GM21529 (cell line): Measurements from ENCODE around the gene E2F1.
"Not testable (repeated sequence)": the region's sequence is repeated elsewhere in the genome, so short reads cannot be mapped to it uniquely, and the experiment has no call there.

Source experiments
- ATAC-seq: cut with Tn5 transposase; IDR thresholded peaks from one replicate; pipeline ENCODE4 v1.9.1; 2021; ENCODE audit not compliant: unreplicated experiment

The E2F1 gene

DNA sequence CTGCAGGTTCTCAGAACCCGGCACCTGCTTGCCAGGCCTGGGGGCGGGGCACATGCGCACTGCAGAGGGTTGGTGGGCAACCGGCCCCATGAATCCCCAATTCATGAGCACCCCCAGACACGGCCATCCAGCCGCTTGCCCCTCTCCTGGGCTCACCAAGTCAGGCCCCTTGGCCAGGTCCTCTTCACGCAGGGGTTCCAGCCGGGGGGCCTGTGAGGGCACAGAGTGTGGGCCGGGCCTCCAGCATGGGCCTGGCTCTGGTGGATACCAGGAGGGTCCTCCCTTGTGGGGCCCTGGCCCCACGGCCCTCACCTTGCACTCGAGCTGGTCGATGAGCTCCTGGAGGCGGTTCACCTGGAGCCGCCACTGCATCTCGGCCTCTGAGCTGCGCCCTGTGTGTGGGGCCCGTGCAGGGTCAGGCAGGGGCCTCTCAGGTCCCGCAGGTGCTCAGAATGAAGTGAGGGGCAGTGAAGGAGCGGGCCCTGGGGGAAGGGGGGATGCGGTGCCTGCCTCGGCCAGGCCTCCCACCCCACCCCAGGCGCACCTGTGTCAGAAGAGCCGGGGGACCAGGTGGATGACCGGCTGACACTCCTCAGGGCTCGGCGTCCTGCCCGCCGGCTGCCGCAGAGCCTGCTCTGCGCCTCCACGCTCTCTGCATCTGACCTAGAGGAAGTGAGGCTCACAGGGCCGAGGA, 26.7 kb downstream of the E2F1 start:
- no peak for ATAC-seq

GRCh38 chr20:33658929-33659328, 27.3 kb downstream of the E2F1 start:
- ATAC-seq: no peak

DNA sequence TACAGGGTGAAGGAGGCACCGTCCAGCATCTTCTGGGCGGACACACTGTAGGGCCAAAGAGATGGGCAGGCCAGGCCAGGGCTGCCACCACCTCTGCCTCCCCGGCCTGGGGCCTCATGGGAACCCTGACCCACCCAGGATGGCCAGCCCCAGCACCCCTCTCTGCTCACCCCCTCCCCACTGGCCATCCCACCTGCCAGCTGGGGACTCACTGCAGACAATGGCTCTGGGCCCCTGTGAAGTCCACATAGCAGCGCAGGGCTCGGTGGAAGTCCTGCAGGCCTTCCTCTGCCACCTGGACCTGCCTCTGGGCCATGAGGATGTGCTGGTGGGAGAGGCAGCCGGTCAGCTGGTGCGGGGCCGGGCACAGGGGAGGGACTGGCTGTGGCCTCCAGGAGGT, 27.7 kb downstream of the E2F1 start:
- ATAC-seq: no peak

DNA sequence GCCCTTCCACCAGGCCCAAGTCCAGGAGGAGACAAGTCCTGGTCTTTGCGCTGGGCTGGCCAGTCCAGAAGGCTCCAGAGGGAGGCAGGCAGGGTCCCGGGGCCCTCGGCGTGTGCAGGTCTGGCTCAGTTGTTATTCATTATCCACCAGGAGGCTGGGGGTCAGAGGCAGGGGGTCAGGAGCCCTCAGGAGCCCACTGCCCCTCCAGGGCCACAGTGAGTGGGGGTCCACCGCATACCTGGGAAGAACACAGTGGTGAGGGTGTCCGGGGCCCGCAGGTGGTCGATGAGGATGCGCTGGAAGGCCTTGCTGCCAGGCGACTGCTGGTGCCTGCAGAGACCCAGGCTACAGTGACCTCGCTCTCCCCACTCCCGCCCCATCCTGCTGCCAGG, 28.5 kb downstream of the E2F1 start:
- ATAC-seq: no peak

DNA sequence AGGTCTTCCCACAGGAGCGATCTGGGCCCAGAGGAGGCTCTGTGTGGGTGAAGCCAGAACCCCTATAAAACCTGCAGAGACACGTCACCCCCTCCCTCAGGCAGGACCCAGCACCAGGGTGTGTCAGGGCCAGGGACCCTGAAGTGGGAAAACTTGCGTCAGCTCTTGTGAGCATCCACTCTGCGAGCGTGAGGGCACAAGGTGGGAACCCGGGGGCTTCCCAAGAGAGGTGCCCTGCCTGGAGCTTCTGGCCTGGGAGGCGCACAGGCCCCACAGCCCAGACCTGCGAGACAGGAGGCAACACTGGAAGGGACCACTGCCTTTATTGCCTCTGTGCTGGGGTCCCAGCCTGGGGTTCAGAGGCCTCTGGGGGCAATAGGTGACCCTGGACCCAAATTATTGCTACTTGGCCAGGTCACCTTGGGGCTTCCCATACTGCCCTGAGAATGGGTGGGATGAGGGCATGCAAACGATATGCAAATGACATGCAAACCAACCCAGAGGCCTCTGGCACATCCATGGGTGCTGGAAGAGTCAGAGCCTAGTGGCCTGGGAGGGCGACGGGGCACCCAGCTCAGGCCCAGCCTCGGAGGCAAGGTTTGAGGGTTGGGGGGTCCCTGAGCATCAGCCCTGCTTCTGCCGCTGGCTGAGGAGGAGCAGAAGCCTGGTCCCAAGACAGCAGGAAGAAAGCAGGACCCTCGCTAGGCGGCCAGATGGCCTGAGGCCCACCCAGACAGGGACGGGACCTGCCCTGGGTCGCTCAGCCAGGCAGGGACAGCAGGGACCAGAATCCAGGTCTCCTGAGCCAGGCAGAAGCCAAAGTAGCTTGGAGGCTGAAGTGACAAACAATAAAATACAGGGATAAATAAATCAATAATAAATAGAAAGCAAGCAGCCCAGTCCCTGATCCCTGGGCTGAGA, 29.1 kb downstream of the E2F1 start:
- no peak for ATAC-seq

GRCh38 chr20:33656010-33656782, 30.0 kb downstream of the E2F1 start:
- ATAC-seq: no peak

- ATAC-seq: no peak
Observed at GRCh38 chr20:33655164-33655563, 31.0 kb downstream of the E2F1 start.

DNA sequence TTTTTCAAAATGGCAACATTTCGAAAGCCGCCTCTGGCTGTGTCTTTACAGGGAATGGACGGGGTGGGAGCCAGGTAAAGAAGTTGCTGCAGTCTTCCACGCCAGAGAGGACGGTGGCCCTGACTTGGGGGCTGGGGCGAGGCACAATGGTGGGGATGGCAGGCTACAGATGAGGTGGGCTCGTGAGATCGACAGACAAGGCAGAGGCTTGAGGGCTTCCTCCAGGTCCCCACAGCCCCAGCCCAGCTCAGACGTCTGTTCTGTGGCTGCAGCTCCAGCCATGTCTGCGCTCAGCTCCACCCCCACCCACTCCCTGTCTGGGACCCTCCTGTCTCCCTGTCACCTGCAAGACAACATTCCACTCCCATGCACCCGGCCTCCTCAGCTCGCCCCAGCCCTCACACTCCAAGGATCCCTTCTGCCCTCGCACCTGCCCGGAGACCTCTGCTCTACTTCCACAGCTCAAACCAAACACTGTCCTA, 31.5 kb downstream of the E2F1 start:
- ATAC-seq: no peak

DNA sequence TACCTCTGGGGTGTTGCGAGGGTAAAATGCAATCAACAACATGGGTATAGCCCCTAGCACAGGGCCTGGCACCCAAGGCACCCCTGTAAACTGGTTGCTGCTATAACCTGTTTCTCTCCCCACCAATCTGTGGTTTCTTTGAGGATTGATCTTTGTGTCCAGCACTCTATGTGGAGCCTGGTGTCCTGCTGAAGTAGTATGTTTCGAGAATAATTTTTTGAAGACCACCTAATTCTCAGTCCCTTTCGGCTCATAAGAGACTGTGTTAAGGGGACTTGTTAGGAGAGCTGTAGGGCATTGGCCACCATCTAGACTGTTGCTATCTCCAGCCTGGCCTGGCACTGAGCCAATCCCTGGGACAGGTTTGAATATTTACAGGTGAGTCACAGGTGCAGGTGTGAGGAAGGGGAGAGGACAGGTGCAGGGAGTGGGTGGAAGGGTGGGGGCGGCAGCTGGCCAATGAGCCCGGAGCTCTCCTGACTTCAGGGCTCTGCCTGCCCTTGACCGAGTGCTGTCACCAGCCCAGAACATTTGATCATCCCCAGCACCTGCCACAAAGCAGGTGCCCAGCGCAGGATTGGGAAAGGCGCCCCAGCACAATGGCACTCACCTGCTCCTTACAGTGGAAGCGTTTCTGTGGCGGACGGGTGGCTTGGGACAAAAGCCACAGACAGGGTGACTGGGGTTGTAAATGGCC, 32.1 kb downstream of the E2F1 start:
- no peak for ATAC-seq

DNA sequence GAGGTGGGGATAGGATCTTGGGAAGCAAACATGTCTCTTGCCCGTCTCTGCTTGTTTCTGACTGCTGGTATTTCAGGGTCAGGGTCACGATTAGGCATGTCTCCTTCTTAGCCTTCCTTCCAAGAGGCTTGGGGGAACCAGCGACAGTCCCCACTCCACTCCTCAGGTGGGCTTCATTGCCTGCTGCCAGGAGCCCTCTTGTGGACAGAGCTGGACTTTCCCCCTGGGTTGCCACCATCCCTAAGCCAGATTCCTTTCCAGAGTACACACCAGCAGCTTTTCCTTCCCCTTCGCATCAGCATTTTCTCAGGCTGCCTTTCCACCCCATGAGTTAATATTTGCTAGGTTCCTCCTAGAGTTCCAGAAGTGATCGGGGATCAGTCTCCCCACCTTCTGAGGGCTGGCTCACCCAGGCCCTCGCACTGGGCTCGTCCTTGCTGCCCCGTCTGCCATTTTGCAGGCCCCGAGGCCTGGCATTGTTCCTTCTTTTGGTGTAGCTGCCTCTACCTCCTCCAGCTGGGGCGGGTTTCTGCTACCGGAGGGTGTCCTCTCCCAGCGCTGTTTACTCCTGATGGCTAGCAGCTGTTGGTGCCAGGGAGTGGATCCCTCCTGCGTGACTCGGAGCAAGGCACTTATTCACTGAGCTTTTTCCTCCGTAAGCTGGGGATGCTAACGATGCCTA, 32.8 kb downstream of the E2F1 start:
- peak; percentile 35 for ATAC-seq

GRCh38 chr20:33651562-33652048, 34.6 kb downstream of the E2F1 start:
- no peak for ATAC-seq

- no peak for ATAC-seq
Observed at GRCh38 chr20:33650753-33651561, 35.2 kb downstream of the E2F1 start.

DNA sequence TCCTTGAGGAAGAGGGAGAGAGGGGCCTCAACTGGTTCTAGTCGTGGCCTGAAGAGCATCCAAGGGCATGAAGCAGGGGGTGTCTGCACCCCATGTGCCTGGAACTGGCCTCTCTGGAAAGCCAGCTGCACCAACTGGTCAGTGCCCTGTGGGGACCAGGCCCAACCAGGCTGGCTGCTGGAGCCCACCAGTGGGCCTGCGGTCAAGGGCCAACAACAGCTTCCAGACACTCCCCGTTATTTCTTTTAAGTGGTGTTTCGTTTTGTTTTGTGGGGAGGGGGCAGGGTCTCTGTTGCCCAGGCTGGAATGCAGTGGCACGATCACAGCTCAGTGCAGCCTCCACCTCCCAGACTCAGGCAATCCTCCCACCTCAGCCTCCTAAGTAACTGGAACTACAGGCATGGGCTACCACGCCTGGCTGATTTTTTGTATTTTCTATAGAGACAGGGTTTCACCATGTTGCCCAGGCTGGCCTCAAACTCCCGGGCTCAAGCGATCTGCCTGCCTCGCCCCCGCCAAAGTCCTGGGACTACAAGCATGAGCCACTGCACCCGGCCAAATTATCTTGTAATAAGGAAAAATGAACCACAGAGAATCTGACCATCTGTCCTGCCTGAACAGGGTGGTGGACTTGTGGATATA, 36.0 kb downstream of the E2F1 start:
- ATAC-seq: no peak

GRCh38 chr20:33649201-33649681, 36.9 kb downstream of the E2F1 start:
- ATAC-seq: no peak

DNA sequence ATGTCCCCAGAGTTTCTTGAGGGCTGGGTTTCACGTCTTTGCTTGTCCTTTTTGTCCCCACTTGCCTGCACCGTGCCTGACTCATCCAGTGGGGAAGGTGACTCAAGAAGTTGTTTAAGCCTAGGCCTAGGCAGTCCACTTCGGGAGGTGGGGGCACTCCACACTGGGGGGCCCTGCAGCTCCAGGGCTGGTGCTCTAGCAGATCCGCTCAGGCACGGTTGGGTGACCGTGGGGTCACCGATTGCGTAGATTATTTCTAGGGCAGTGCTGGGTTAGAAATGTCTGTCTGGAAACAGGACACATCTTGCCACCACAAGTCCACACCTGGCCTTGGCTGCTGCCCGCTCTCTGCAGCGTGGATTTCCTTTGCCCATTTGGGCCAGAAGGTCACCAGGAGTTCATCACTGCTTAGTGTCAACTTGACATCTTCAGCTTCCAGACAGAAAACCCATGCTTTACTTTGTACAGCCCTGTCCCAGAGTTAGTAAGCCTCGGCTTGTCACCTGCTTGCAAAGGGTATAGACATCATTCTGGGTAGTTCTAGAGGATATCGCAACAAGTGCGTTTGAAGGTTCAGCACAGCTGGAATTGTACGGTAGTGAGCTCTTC, 37.7 kb downstream of the E2F1 start:
- ATAC-seq: no peak

DNA sequence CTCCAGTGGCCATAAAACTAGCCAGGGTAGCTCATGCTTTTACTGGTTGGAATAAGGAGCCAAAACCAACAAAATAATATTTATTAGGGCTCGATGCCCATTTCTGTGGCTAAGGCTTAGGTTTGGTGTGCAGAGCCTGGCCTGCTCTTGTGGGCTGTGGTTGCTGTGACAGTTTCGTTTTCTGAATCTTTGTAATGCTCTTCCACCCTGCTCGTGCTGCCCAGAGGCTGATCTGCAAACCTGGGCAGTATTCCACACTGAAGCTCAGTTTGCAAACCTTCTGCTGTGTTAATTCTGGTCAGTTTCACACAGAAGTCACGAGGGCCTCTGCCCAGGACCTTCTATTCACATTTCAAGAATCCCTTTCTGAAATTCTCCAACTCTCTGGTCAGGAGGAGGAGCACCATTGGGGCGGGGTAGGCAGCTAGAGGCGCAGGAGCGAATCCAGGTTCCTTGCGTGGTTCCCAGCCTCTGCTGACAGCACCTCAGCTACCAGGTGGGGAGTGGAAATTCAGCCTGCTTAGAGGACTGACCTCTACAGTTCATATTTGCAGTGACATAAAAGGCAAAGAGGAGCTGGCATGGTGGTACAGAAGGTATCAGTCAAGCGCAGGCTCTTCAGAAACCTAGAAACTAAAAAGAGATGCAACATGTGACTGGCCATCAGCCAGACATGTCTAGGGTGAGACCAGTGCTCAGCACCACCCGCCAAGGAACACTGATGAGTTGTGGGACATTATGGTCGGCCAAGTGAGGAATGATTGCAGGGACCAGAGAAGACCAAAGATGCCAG, 38.4 kb downstream of the E2F1 start:
- ATAC-seq: peak; percentile 69

GRCh38 chr20:33646959-33647602, 39.1 kb downstream of the E2F1 start:
- ATAC-seq: not testable (repeated sequence)
